ENCODE results near the gene CRHR2.

The CRHR2 gene

DNA sequence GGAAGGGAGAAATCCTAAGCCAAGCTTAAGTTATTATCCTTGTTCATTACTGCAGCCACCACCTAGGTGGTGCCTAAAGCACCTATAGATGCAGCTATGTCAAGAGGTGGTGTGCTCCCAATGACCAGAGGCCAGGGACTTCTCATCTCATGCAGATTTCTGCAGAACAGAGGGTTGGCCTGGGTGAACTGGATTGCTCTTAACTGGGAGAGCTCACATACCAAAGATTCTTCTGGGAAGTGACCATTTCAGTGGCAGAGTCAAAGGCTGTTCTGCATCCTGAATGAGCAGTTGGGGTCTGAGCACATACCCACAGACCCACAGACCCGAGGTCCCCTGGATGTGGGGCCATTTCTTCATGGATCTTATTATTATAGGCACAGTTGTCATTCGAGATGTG is 2.1 kb upstream of the CRHR2 start:
- no peak for DNase-seq (ENCODE audit: low read depth in 1 of 2, low spot score in 1 of 2)
- TF ChIP-seq JUND (IDR thresholded peaks at IDR 0.05; ENCODE audit: low read depth), result no peak
- in situ Hi-C loops (cut with HindIII; ENCODE audit: low pct_unique_long_range_greater_than_20kb, low sequenced_read_pairs), result no loop called here

DNA sequence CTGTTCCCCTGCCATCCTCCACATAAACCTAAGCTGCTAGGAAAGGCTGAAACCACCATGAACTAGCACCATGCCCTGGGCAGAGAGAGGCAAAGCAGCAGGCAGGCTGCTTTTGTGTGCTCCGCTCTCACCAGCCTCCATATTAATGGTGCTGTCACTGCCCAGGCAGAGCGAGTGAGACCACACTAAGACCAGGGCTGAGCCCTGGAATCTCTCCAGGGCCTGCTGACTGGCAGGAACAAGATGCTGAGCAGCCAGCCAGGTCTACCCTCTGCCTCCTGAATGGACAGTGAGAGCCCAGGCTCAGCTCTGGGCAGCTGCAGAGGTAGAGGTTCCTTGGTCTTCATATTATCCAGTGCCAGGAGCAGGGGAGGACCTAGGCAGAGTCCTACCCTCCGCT is 1.6 kb upstream of the CRHR2 start:
- in situ Hi-C loops (cut with HindIII; ENCODE audit: low pct_unique_long_range_greater_than_20kb, low sequenced_read_pairs), result no loop called here
- no peak for TF ChIP-seq JUND (IDR thresholded peaks at IDR 0.05; ENCODE audit: low read depth)
- no peak for DNase-seq (ENCODE audit: low read depth in 1 of 2, low spot score in 1 of 2)

DNA sequence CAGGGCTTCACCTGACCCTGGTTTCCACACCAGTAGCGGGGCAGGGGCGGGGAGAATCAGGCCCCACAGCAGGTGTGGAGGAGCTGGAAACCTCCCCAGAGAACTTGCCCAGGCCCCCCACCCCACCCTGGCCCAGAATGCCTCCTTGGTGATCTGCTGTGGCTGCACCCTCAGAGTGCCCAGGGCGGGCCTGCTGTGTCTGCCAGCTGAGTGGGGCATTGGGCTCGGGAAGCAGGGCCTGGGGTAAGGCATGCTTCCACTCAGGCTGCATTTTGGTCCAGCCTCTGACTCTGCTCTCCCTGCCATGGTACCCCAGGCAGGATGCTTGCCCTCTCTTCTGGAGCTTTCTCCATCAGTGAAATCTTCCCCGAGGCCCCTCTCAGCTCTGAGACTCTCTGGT is 1.1 kb upstream of the CRHR2 start:
- in situ Hi-C loops (cut with HindIII; ENCODE audit: low pct_unique_long_range_greater_than_20kb, low sequenced_read_pairs), result no loop called here
- no peak for DNase-seq (ENCODE audit: low read depth in 1 of 2, low spot score in 1 of 2)
- TF ChIP-seq JUND (IDR thresholded peaks at IDR 0.05; ENCODE audit: low read depth), result no peak

DNA sequence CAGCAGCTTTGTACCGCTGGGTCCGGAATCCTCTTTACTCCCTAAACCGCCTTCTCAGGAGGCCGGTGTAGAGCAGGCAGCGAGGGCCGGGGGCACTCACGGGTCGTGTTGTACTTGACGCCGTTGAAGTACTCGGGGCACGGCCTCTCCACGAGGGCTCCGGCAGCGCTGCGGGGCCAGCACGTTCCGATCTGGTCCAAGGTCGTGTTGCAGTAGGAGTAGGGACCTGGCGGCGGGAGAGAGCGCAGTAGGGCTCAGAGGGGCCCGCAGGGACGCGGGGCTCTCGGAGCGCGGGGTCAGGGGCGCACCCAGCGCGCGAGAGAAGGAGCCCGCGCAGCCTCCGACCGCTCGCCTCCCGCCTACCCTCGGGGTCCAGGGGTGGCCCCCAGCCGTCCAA is 443 bp downstream of the CRHR2 start:
- TF ChIP-seq JUND (IDR thresholded peaks at IDR 0.05; ENCODE audit: low read depth), result no peak
- in situ Hi-C loops (cut with HindIII; ENCODE audit: low pct_unique_long_range_greater_than_20kb, low sequenced_read_pairs), result no loop called here
- no peak for DNase-seq (ENCODE audit: low read depth in 1 of 2, low spot score in 1 of 2)

DNA sequence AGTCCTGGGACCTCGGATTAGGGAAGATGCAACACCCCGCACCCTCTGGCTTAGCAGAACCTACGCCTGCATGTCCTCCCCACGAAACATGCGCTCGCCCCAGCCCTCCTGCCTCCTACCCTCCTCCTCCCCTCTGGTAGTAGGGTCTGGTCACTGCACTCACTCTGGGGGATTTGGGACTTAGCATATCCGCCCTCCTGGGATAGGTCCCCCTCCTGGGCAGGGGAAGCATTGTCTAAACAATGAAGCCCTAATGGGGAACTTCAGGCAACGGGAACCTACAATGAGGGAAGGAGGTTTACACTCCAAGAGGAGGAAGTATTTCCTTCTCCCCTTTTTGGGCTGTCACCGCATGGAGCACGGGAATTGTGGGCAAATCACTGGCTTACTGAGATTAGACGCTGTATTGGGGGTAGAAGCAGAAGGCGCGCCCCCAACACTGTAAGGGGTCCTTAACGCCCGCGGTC is 892 bp downstream of the CRHR2 start:
- DNase-seq (ENCODE audit: low read depth in 1 of 2, low spot score in 1 of 2), result no peak
- TF ChIP-seq JUND (IDR thresholded peaks at IDR 0.05; ENCODE audit: low read depth), result no peak
- in situ Hi-C loops (cut with HindIII; ENCODE audit: low pct_unique_long_range_greater_than_20kb, low sequenced_read_pairs), result no loop called here

DNA sequence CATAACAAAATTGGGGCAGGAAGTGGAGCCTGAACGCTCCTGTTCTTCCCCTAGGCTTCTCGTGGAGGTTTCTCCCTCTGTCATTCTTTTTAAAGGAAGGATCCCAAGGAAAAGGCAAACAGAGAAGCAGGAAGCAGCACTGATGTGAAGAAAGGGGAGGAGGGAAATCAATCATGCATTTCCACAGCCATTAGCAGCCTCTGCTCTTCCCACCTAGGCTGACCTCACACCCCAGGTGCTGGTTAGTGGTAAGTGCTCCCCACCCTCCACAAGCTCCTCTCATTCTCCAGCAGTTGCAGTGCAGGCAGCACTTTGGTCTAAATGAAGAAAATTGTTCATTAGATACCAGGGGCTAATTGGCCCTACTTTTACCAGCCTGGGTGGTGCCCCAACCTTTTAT is 2.6 kb downstream of the CRHR2 start:
- TF ChIP-seq JUND (IDR thresholded peaks at IDR 0.05; ENCODE audit: low read depth), result no peak
- DNase-seq (ENCODE audit: low read depth in 1 of 2, low spot score in 1 of 2), result no peak
- in situ Hi-C loops (cut with HindIII; ENCODE audit: low pct_unique_long_range_greater_than_20kb, low sequenced_read_pairs), result no loop called here

DNA sequence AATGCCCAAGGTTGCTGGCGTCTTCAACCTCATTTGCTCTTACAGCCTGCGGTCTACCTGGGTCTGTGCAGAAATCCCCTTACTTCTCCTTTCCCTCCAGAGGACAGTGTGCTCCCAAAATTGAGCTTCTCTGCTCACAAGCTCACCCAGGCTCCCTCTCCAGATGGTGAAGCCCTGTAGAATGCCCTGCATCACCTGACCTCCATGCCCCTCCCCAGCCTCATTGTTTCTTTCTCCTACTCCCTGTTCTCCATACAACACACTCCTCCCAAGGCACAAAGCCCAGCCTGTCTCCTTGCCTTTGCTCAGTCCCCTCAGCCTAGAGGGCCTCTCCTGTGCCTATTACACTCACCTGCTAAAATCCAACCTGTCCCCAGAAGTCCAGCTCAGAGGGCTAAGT is 3.5 kb downstream of the CRHR2 start:
- TF ChIP-seq JUND (IDR thresholded peaks at IDR 0.05; ENCODE audit: low read depth), result no peak
- no peak for DNase-seq (ENCODE audit: low read depth in 1 of 2, low spot score in 1 of 2)
- in situ Hi-C loops (cut with HindIII; ENCODE audit: low pct_unique_long_range_greater_than_20kb, low sequenced_read_pairs), result no loop called here

DNA sequence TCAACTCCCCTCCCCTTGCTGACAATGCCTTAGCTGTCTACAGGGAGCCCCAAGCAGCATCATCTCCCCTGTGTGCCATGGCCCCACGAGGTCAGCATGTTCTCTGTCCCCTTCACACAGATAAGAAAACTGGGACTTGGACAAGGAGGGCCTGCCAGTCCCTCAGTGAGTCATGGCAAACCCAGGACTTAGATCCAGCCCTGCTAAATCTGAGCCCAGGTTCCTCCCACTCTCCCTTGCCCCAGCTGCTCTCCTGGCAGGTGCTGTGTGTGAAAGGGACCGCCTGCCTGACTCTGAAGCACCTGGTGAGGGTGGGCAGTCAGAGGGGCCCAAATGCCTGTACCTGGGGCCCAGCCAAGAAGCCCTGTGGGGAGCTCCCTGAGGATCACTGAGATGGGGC is 7.4 kb downstream of the CRHR2 start:
- no peak for TF ChIP-seq JUND (IDR thresholded peaks at IDR 0.05; ENCODE audit: low read depth)
- DNase-seq (ENCODE audit: low read depth in 1 of 2, low spot score in 1 of 2), result no peak
- in situ Hi-C loops (cut with HindIII; ENCODE audit: low pct_unique_long_range_greater_than_20kb, low sequenced_read_pairs), result no loop called here

DNA sequence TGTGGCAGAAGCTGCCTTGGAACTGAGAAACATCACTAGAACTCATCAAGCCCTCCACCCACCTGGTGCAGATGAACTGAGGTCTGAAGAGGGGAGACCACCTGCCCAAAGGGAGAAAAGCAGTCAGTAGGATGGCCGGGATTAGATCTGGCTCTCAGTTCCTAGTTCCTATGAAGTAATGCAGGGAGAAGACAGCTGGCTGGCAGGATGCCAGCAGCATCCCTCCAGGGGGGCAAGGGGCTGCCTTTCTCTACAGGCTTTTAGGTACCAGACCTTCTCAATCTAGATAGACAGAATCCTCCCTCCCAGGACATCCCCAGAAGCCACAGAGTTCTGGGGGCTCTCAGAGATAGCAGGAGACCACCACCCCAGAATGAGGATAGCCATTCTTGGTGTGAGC is 7.8 kb downstream of the CRHR2 start:
- in situ Hi-C loops (cut with HindIII; ENCODE audit: low pct_unique_long_range_greater_than_20kb, low sequenced_read_pairs), result no loop called here
- DNase-seq (ENCODE audit: low read depth in 1 of 2, low spot score in 1 of 2), result no peak
- TF ChIP-seq JUND (IDR thresholded peaks at IDR 0.05; ENCODE audit: low read depth), result no peak

DNA sequence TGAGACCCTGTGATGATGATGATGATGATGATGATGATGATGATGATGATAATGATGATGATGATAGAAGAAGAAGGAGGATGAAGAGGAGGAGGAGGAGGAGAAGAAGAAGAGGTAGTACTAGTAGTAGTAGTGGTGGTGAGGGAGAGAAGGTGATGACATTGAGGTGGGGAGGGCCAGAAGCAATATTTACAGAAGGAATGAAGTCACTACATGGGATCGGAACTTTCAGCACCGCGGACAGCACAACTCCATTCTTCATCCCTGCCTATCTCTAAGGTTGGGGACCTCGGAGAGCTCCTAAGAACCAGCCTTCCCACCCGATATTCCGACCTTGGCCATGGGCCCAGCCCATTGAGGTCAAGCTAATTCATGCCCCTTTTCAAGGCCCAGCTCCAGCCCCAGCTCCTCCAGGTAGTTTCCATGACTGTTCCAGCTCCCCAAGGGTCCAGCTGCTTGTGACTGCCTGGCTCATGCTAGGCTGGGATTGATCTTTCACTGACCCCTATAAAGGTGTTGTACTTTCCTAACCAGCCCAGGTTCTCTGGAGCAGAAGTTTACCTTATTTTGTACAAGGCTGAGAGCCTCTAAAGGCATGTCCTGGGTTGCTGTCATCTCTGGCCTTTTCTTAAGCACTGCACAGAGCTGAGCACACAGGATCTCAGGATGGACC is 10.3 kb downstream of the CRHR2 start:
- no peak for TF ChIP-seq JUND (IDR thresholded peaks at IDR 0.05; ENCODE audit: low read depth)
- in situ Hi-C loops (cut with HindIII; ENCODE audit: low pct_unique_long_range_greater_than_20kb, low sequenced_read_pairs), result no loop called here
- DNase-seq (ENCODE audit: low read depth in 1 of 2, low spot score in 1 of 2), result peak; percentile 82 to 95

DNA sequence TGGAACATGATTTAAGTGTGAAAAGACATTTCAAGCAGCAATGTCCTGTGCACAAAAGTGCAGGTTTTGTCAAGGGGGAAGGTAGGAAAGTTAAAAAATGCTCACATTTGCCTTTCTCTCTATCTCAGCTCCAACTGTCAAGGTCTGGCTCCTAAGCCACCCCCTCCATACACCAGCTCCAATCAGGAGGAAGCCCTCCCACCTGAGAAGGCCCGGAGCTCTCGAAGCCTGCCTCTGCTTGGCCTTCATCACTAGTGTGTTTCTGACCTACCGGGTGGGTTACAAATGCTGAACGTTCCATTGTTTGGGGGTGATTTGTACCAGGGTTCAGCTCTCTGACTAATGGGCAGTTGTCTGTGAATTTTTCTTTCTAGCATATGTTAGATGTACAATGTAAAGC is 14.2 kb downstream of the CRHR2 start:
- no peak for TF ChIP-seq JUND (IDR thresholded peaks at IDR 0.05; ENCODE audit: low read depth)
- in situ Hi-C loops (cut with HindIII; ENCODE audit: low pct_unique_long_range_greater_than_20kb, low sequenced_read_pairs), result no loop called here
- DNase-seq (ENCODE audit: low read depth in 1 of 2, low spot score in 1 of 2), result no peak

DNA sequence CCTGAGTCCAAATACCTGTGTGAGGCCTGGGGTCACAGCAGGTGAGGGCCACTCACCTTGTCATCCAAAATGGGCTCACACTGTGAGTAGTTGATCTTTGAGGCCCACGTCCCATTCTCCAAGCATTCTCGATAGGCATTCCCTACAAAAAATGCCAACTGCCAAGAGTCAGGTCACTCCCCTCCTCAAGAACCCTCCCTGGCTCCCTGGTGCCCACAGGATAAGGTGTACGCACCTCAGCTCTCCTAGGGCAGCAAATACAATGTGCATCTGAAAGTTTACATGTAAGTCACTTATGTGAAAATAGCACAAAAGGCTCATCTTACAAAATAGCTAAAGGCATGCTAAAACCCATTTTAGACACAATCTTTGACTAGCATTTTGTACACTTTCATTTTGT is 15.1 kb downstream of the CRHR2 start:
- TF ChIP-seq JUND (IDR thresholded peaks at IDR 0.05; ENCODE audit: low read depth), result no peak
- in situ Hi-C loops (cut with HindIII; ENCODE audit: low pct_unique_long_range_greater_than_20kb, low sequenced_read_pairs), result no loop called here
- no peak for DNase-seq (ENCODE audit: low read depth in 1 of 2, low spot score in 1 of 2)

DNA sequence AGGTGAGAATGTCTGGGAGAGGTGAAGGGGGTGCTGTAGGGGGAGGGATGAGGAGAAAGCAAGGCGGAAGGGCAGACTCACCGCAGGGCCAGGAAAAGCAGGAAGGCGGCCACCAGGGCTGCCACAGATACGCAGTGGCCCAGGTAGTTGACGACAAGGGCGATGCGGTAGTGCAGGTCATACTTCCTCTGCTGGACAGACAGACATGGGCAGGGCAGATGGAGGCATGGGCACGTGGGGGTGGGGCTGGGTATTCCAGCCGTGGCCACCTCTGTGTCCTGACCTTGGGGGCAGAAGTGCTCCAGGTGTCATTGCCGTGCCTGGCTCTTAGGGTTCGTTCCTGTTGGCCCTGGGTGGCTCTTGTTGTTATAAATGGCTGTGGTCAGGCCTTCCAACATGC is 16.8 kb downstream of the CRHR2 start:
- no peak for DNase-seq (ENCODE audit: low read depth in 1 of 2, low spot score in 1 of 2)
- no peak for TF ChIP-seq JUND (IDR thresholded peaks at IDR 0.05; ENCODE audit: low read depth)
- in situ Hi-C loops (cut with HindIII; ENCODE audit: low pct_unique_long_range_greater_than_20kb, low sequenced_read_pairs), result no loop called here

DNA sequence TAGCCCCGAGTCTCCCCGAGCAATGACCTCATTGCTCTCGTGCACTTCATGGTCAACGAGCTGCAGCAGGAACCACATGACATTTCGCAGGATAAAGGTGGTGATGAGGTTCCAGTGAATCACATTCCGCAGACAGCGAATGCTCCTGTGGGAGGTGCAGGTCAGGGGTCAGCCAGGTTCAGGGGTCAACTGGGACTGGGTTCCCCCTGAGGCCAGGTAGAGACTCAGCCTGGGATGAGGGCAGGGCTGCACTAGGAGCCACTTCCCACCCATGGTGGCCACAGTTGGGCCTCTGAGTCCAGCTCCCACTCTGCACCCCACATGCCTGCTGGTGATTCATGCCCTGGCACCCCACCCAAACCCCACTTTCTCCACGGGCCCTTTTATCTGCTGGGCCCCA is 17.2 kb downstream of the CRHR2 start:
- no peak for DNase-seq (ENCODE audit: low read depth in 1 of 2, low spot score in 1 of 2)
- in situ Hi-C loops (cut with HindIII; ENCODE audit: low pct_unique_long_range_greater_than_20kb, low sequenced_read_pairs), result no loop called here
- no peak for TF ChIP-seq JUND (IDR thresholded peaks at IDR 0.05; ENCODE audit: low read depth)

Measured in T47D (cell line).